Measurements from ENCODE around the gene SMIM28. TPM values are rescaled to one million over a fixed set of nuclear protein-coding genes. Genes with fewer than 3 reads are reported as not detected.

Gene SMIM28
- total and polyA plus RNA-seq, 2 donors (not counting 3 experiments of a cell fraction or from before 2014, with no cell fraction given) = not detected

DNA sequence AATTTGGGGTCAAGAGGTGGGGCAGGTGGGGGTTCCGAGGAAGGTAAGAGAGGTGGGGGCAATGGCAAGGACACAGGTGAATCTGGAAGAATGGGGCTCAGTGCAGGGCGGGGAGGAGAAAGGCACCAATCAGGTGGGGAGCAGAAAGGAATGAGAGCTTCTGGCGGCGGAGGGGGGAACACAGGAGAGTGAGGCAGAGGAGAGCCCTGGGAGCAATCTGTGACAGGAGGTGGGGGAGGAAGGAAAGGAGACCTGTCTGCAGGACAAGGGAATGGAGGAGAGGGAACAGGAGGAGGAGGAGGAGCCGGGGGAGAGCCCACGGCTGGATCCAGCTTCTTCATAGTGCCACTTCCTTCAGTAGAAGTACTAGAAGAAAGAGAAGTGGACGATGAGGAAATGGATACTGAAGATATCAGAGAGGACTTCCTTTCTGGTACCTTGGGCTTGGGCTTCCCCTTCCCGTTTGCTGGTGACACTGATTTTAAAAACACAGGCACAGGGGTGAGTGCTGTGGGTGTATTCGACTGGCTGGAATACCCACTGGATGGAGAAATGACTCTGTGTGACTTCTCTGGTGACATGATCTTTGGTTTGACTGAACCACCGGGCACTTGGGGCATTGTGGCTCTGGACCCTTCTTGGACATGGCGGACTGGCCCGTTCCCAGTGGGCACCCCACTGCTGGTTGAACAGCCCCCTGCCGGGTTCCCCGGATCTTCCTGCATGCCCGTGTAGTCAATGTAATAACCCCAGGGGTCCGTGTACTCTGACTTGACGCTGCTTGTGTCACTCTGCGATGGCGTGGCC, 53.8 kb downstream of the SMIM28 start:
- dilution Hi-C loops (cut with MboI; ENCODE audit: extremely low pct_ligation_motif_present, low sequenced_read_pairs) = no loop called here
- H3K4me1 ChIP-seq (ENCODE audit: control insufficient read depth, extremely low read depth, insufficient read depth, low read length) = no peaks in the 10 kb centered on the region
- intact Hi-C loops (cut with micrococcal nuclease) = no loop called here
- H3K27ac ChIP-seq (ENCODE audit: insufficient read depth, low read depth, low read length) = no peak overlapping the region
- no peaks in the 10 kb centered on the region for H4K20me1 ChIP-seq (replicated peaks; ENCODE audit: control insufficient read depth, extremely low read depth, insufficient read depth, low read length)
- no peaks in the 10 kb centered on the region for H3K9me1 ChIP-seq (replicated peaks; ENCODE audit: control insufficient read depth, extremely low read depth, insufficient read depth, low read length)
- no peak overlapping the region for H3K9ac ChIP-seq (replicated peaks; ENCODE audit: extremely low read depth, insufficient read depth, low read length)
- no peak overlapping the region for H3K4me3 ChIP-seq (replicated peaks in 1 of 3; ENCODE audit: insufficient read depth in 1 of 3, low read depth in 1 of 3, low read length in 3 of 3)
- no peaks in the 10 kb centered on the region for H3K27me3 ChIP-seq (ENCODE audit: control insufficient read depth in 2 of 2, insufficient read depth in 2 of 2, low read length in 2 of 2)
- POLR2A ChIA-PET = no interaction called here
- H3K4me2 ChIP-seq (ENCODE audit: insufficient read depth, low read length) = no peak overlapping the region
- BruUV-seq (replicated peaks) = no TSS peak
- no peak for FAIRE-seq
- no peaks in the 10 kb centered on the region for H3K9me3 ChIP-seq (replicated peaks; ENCODE audit: control insufficient read depth, insufficient read depth, low read length)
- DNase-seq (ENCODE audit: low read depth, low spot score) = no peak
- CTCF ChIA-PET = interaction anchor here (1.5 to 2.3 kb wide), 3 partner anchors 87 to 933 kb away, joined by 3 to 8 read pairs (median 6); no protein-coding TSS in a partner anchor
- H3K79me2 ChIP-seq (ENCODE audit: control insufficient read depth, insufficient read depth, low read length) = no peaks in the 10 kb centered on the region
- TF ChIP-seq GATA2 (IDR thresholded peaks at IDR 0.05; ENCODE audit: insufficient read depth, insufficient read length, low read depth, low read length) (no peak), FOS (IDR thresholded peaks at IDR 0.05; ENCODE audit: borderline replicate concordance, insufficient read depth, low read length) (no peak), MYC (IDR thresholded peaks at IDR 0.05; ENCODE audit: low read depth, low read length) (no peak), POLR2AphosphoS5 (IDR thresholded peaks at IDR 0.05; ENCODE audit: insufficient read depth, low read depth, low read length) (no peak), POLR2A (IDR thresholded peaks at IDR 0.05; ENCODE audit: low read depth, low read length) (no peak), JUN (IDR thresholded peaks at IDR 0.05; ENCODE audit: borderline replicate concordance, insufficient read depth, insufficient read length, low read depth) (no peak), EZH2 (IDR thresholded peaks at IDR 0.05; ENCODE audit: borderline replicate concordance, low read depth, low read length, severe bottlenecking) (no peak), CTCF (IDR thresholded peaks at IDR 0.05; ENCODE audit: extremely low read depth in 1 of 2, insufficient read depth in 1 of 2, low read depth in 1 of 2, low read length in 2 of 2) (no peak)
- TF ChIP-seq, protein P1, sequence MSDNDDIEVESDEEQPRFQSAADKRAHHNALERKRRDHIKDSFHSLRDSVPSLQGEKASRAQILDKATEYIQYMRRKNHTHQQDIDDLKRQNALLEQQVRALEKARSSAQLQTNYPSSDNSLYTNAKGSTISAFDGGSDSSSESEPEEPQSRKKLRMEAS (IDR thresholded peaks at IDR 0.05; ENCODE audit: insufficient read depth, insufficient read length) = no peak
- peaks cover 12 to 28% of the 10 kb centered on the region in 2 experiments for H3K36me3 ChIP-seq (ENCODE audit: control insufficient read depth in 2 of 2, extremely low read depth in 1 of 2, insufficient read depth in 2 of 2, low read length in 2 of 2)
- no peak overlapping the region for H2AFZ ChIP-seq (ENCODE audit: low read depth, low read length)
